Panc1 (cell line): Measurements from ENCODE around the gene TPSB2. TPM values are rescaled to one million over a fixed set of nuclear protein-coding genes. Genes with fewer than 3 reads are reported as not detected.
"Not testable (repeated sequence)": the region's sequence is repeated elsewhere in the genome, so short reads cannot be mapped to it uniquely, and the experiment has no call there.

Source experiments
- ATAC-seq: fragments of 200-7000 bp; cut with Tn5 transposase; 2 replicates; pipeline ENCODE4 v1.9.1; 2020; ENCODE audit warnings: mild to moderate bottlenecking, moderate library complexity
- BruUV-seq: library from RNA; stranded (reverse); fragments of 400-500 nt; replicated peaks from 2 replicates; lab custom pipeline; 2021; lab: Mats Ljungman, UMichigan
- CTCF ChIA-PET: fragments of 300-600 bp; sonication (Branson Sonifier 250); formaldehyde crosslinking; loops from one replicate; lab custom pipeline; 2022; ENCODE audit warnings: antibody characterized with exemption; lab: Charles Lee
- POLR2A ChIA-PET: fragments of 300-600 bp; sonication (Branson Sonifier 250); formaldehyde crosslinking; loops from one replicate; lab custom pipeline; 2022; ENCODE audit warnings: antibody characterized with exemption; lab: Charles Lee
- DNase-seq: peaks from one replicate; pipeline ENCODE4 v3.0.0-alpha.2; 2010; ENCODE audit warnings: low read depth, low spot score
- H3K27ac ChIP-seq: 2 replicates; pipeline ENCODE4 v1.5.1; 2011; ENCODE audit warnings: mild to moderate bottlenecking, low read length, inconsistent platforms
- H3K27me3 ChIP-seq: fragments of 200-500 bp; sonication (Bioruptor generic); 2 replicates; pipeline ENCODE4 v1.6.0; 2014; ENCODE audit warnings: low read length, inconsistent platforms; ENCODE audit not compliant: control insufficient read depth, insufficient read depth
- H3K36me3 ChIP-seq: fragments of 200-500 bp; sonication (Bioruptor generic); 2 replicates; pipeline ENCODE4 v1.5.1; 2014; ENCODE audit warnings: inconsistent platforms, mild to moderate bottlenecking, low read length, moderate library complexity; ENCODE audit not compliant: control insufficient read depth, insufficient read depth
- H3K4me1 ChIP-seq: 2 replicates; pipeline ENCODE4 v1.5.1; 2011; ENCODE audit warnings: inconsistent platforms, mild to moderate bottlenecking, low read length, moderate library complexity; ENCODE audit not compliant: control insufficient read depth, insufficient read depth
- H3K4me3 ChIP-seq, 2 experiments: 2 replicates each; pipeline ENCODE4 v1.5.1; 2011 to 2012; ENCODE audit warnings: low read depth in 2 of 2, low read length in 2 of 2, mild to moderate bottlenecking in 2 of 2, inconsistent platforms in 1 of 2, moderate library complexity in 1 of 2
- H3K9me3 ChIP-seq: fragments of 200-500 bp; sonication (Bioruptor generic); 2 replicates; pipeline ENCODE4 v1.5.1; 2014; ENCODE audit warnings: low read depth, mild to moderate bottlenecking, inconsistent platforms, low read length, moderate library complexity; ENCODE audit not compliant: control insufficient read depth, insufficient read depth
- CTCF ChIP-seq: fragments of 450-650 bp; IDR thresholded peaks from 2 replicates; pipeline ENCODE4 v1.5.1; 2017; ENCODE audit warnings: mild to moderate bottlenecking
- POLR2AphosphoS5 ChIP-seq: IDR thresholded peaks from 2 replicates; pipeline ENCODE4 v1.6.1; 2012; ENCODE audit warnings: mild to moderate bottlenecking, low read depth, low read length, moderate library complexity
- REST ChIP-seq, 2 experiments: IDR thresholded peaks; 2 replicates each; pipeline ENCODE4 v1.6.1; 2011 to 2012; ENCODE audit warnings: low read depth in 2 of 2, control low read depth in 1 of 2, low read length in 1 of 2, mild to moderate bottlenecking in 1 of 2, moderate library complexity in 1 of 2; ENCODE audit not compliant: insufficient read depth in 1 of 2
- SIN3A ChIP-seq: IDR thresholded peaks from 2 replicates; pipeline ENCODE4 v1.6.1; 2012; ENCODE audit warnings: low read depth, mild to moderate bottlenecking, low read length, moderate library complexity, borderline replicate concordance; ENCODE audit not compliant: insufficient read depth
- TCF7L2 ChIP-seq: IDR thresholded peaks from 2 replicates; pipeline ENCODE4 v1.6.1; 2011; ENCODE audit warnings: mild to moderate bottlenecking, low read depth, low read length, inconsistent platforms
- in situ Hi-C: cut with HindIII; loops from 2 replicates; pipeline ENCODE4 v1.10.0; 2016; ENCODE audit warnings: low sequenced_read_pairs, low pct_unique_long_range_greater_than_20kb
- intact Hi-C: fragments of 100-400 bp; cut with micrococcal nuclease; formaldehyde crosslinking; loops from one replicate; pipeline ENCODE4 v1.10.0; 2022; ENCODE audit not compliant: unreplicated experiment
- total RNA-seq: library from RNA; stranded (reverse); gene quantifications from one replicate; pipeline ENCODE4 v1.2.1, GENCODE V29; 2021; ENCODE audit not compliant: unreplicated experiment

Gene TPSB2
- total RNA-seq, 1 experiment from 2014 or later = 0.57 TPM

GRCh38 chr16:1257561-1258224, 27.7 kb upstream of the TPSB2 start:
- Histone ChIP-seq H3K4me1 (no peaks in the 10 kb centered on the region; the same call in 1 of the 2 replicates), H3K27me3 (no peaks in the 10 kb centered on the region), H3K27ac (no peak overlapping the region), H3K36me3 (no peaks in the 10 kb centered on the region), H3K4me3 (no peak overlapping the region), H3K9me3 (no peaks in the 10 kb centered on the region)
- in situ Hi-C loops = no loop called here
- ATAC-seq (0 out of 2 replicates have a peak, but pooled peaks have one; percentile 2), DNase-seq (no peak)
- BruUV-seq = no TSS peak
- ChIA-PET POLR2A (no interaction called here), CTCF (no interaction called here)
- intact Hi-C loops = no loop called here
- no peak for TF ChIP-seq CTCF
- TF ChIP-seq POLR2AphosphoS5 = no peak
- no peak for TF ChIP-seq SIN3A
- no peak for TF ChIP-seq TCF7L2
- no peak for TF ChIP-seq REST (IDR thresholded peaks at IDR 0.05; ENCODE audit: insufficient read depth in 1 of 2, low read depth in 2 of 2, low read length in 1 of 2)

GRCh38 chr16:1256874-1257322, 26.9 kb upstream of the TPSB2 start:
- H3K36me3 ChIP-seq = no peaks in the 10 kb centered on the region
- in situ Hi-C loops = no loop called here
- TF ChIP-seq TCF7L2 = no peak
- no peak for TF ChIP-seq REST (IDR thresholded peaks at IDR 0.05; ENCODE audit: insufficient read depth in 1 of 2, low read depth in 2 of 2, low read length in 1 of 2)
- no peak for TF ChIP-seq POLR2AphosphoS5
- TF ChIP-seq SIN3A = no peak
- TF ChIP-seq CTCF = no peak
- CTCF ChIA-PET = no interaction called here
- no peaks in the 10 kb centered on the region; the same call in 1 of the 2 replicates for H3K4me1 ChIP-seq
- H3K4me3 ChIP-seq = no peak overlapping the region
- BruUV-seq = no TSS peak
- no peak overlapping the region for H3K27ac ChIP-seq
- H3K9me3 ChIP-seq = no peaks in the 10 kb centered on the region
- intact Hi-C loops = no loop called here
- POLR2A ChIA-PET = no interaction called here
- DNase-seq (no peak), ATAC-seq (no peak)
- no peaks in the 10 kb centered on the region for H3K27me3 ChIP-seq

- POLR2A ChIA-PET, intact Hi-C loops, H3K27me3 ChIP-seq, DNase-seq, in situ Hi-C loops, H3K4me1 ChIP-seq, BruUV-seq, ATAC-seq, CTCF ChIA-PET, H3K9me3 ChIP-seq, H3K27ac ChIP-seq, H3K4me3 ChIP-seq, H3K36me3 ChIP-seq: not testable (repeated sequence)
Observed at GRCh38 chr16:1256296-1256873, 26.4 kb upstream of the TPSB2 start.
